Mucosa of descending colon (tissue), 3 donors: ENCODE results near the gene SUGP1. TPM values are rescaled to one million over a fixed set of nuclear protein-coding genes. Genes with fewer than 3 reads are reported as not detected.

Experiments
- ATAC-seq: fragments of 200-7000 bp; cut with Tn5 transposase; one replicate; pipeline ENCODE4 v1.9.1; 2020; ENCODE audit warnings: mild to moderate bottlenecking, moderate library complexity
- DNase-seq, 3 donors: peaks; one replicate each; pipeline ENCODE4 v3.0.0-alpha.2; 2020
- H3K36me3 ChIP-seq: fragments of 200-600 bp; one replicate; pipeline ENCODE4 v1.8.0; 2021; ENCODE audit warnings: low read depth, mild to moderate bottlenecking
- H3K4me1 ChIP-seq: fragments of 200-600 bp; one replicate; pipeline ENCODE4 v1.8.0; 2021; ENCODE audit warnings: low read depth, mild to moderate bottlenecking
- H3K4me3 ChIP-seq: fragments of 200-600 bp; one replicate; pipeline ENCODE4 v1.8.0; 2021; ENCODE audit warnings: mild to moderate bottlenecking
- H3K9me3 ChIP-seq: fragments of 200-600 bp; one replicate; pipeline ENCODE4 v1.8.0; 2021; ENCODE audit warnings: mild to moderate bottlenecking
- intact Hi-C, 2 donors: fragments of 100-400 bp; cut with DNase I in 1 of 2; cut with micrococcal nuclease in 1 of 2; formaldehyde crosslinking; loops; one replicate each; pipeline versions ENCODE4 v1.11.0 to v1.11.1; 2022; cut with DNase I, micrococcal nuclease
- total RNA-seq, 3 donors: library from RNA; stranded (reverse); fragmentation: NEBNext Ultra II Directional in 2 of 3; extraction: Animal tissue kit (Norgen Biotek cat#: 25700) in 2 of 3; gene quantifications; one replicate each; pipeline versions ENCODE4 v1.2.1 to v1.2.4, GENCODE V29; 2021 to 2023
- TF ChIP-seq, protein P1 (sequence below): fragments of 200-600 bp; IDR thresholded peaks from one replicate; pipeline ENCODE4 v1.8.0; 2022; ENCODE audit warnings: antibody characterized with exemption, mild to moderate bottlenecking
- donor health status: DM: no; HTN: no; CAD: no; lungs with moderate emphysema.
- donor health status: DM: no; HTN: no; CAD: no.
- donor health status: DM: no; HTN: yes; CAD: no.

SUGP1 gene
- total RNA-seq, 3 donors from 2014 or later: 41.0 to 46.7 (median 45.9) TPM

DNA sequence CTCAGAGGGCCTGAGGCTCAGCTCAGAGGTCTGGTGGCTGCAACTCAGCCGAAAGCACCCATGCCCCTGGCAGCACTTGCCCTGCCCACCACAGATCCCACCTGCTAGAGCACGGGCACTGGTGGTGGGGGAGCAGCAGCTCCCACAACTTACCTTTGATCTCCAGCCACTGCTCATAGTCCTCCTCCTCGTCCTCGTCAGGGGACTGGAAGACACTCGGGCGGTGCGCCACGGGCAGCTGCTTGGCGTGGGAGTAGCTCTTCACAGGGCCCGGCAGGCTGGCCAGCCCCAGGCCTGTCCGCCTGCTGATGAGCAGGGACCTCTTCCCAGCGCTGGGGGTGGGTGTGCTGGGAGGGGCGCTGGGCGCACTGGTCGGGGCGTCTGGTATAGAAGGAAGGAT lies 14.6 kb downstream of the SUGP1 start:
- no peak for ATAC-seq
- DNase-seq: no peak
- intact Hi-C loops: no loop called here
- TF ChIP-seq, protein P1, sequence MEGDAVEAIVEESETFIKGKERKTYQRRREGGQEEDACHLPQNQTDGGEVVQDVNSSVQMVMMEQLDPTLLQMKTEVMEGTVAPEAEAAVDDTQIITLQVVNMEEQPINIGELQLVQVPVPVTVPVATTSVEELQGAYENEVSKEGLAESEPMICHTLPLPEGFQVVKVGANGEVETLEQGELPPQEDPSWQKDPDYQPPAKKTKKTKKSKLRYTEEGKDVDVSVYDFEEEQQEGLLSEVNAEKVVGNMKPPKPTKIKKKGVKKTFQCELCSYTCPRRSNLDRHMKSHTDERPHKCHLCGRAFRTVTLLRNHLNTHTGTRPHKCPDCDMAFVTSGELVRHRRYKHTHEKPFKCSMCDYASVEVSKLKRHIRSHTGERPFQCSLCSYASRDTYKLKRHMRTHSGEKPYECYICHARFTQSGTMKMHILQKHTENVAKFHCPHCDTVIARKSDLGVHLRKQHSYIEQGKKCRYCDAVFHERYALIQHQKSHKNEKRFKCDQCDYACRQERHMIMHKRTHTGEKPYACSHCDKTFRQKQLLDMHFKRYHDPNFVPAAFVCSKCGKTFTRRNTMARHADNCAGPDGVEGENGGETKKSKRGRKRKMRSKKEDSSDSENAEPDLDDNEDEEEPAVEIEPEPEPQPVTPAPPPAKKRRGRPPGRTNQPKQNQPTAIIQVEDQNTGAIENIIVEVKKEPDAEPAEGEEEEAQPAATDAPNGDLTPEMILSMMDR: no peak
- peaks cover 4% of the 10 kb centered on the region for H3K36me3 ChIP-seq
- H3K9me3 ChIP-seq: no peaks in the 10 kb centered on the region
- H3K4me3 ChIP-seq: no peak overlapping the region
- no peaks in the 10 kb centered on the region for H3K4me1 ChIP-seq

DNA sequence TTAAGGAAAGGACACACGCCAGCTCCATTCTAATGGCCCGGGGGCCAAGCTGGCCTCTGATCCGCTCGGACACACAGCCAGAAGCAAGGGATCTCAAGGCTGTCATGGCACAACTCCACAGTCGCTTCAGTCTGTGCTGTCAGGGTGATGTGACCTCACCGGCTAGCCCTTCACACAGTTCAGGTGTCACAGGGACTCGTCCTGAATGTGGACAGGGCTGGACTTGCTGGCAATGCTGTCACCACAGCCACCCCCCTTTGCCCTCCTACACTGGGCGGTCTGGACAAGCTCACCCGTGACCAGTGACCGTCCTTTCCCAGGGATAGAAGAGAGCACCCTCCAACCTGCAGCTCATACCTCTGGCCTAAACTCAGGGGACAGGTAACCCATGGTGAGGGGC lies 15.2 kb downstream of the SUGP1 start:
- TF ChIP-seq, protein P1: no peak
- H3K36me3 ChIP-seq: peaks cover 4% of the 10 kb centered on the region

DNA sequence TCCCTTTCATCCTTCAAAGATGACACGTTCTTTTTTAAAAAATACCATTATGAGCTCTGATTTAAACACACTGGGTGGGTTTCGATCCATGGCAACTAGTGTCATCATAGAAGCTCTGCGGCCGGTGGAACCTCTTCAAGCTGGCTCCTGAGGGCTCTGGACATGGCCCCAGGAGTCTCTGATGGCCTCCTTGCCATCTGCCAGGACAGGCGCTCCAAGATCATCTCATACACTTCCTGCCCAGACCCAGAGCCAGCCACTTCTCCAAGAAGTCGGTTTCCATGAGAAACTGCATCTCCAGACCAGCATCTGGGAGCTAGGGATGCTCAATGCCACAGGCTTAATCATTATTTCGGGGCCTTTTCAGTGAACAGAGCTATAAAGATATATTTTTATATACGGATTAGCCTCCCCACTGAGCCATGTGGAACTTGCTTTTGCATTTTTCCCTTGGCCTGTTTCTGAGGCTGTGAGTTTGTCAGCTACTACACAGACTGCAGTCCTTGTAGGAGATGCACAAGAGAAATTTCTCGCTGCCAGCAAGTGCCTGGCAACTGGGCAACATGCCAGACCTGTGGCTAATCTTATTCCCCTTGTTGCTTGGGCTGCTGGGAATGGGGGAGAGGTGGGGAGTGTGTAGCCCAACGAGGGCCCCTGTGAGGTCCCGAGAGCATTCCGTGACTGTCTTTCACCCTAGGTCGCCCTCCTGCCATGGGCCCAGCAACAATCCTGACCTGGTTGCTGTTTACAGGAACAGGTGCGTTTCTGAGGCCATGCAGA lies 15.9 kb downstream of the SUGP1 start:
- Histone ChIP-seq H3K9me3 (no peaks in the 10 kb centered on the region), H3K4me3 (no peak overlapping the region), H3K36me3 (peaks cover 4% of the 10 kb centered on the region), H3K4me1 (no peaks in the 10 kb centered on the region)
- no peak for DNase-seq
- TF ChIP-seq, protein P1: no peak
- no peak for ATAC-seq
- intact Hi-C loops: no loop called here

More for the DNA sequence above, 15.2 kb downstream of the SUGP1 start:
- DNase-seq (no peak), ATAC-seq (no peak)
- intact Hi-C loops: no loop called here
- Histone ChIP-seq H3K9me3 (no peaks in the 10 kb centered on the region), H3K4me3 (no peak overlapping the region), H3K4me1 (no peaks in the 10 kb centered on the region)

DNA sequence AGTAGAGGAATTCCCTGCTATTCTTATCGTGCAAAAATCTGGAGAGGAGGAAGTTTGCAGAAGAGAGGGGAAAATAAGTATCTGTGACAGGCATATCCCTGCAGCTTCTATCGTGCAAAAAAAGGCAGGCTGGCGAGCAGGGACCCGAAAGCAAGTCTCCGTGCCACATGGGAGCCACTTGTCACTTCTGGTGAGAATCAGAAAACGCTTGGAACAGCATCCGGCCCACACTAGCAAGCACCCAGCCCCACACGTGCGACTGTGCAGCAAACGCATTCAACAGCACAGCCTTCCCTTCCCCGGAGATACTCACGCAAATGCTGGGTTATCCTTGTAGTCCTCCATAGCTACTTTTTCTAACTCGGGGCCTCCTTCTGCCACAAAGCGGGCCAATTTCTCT lies 16.9 kb downstream of the SUGP1 start:
- intact Hi-C loops: no loop called here
- peaks cover 3% of the 10 kb centered on the region for H3K36me3 ChIP-seq
- DNase-seq (no peak), ATAC-seq (no peak)
- H3K9me3 ChIP-seq: no peaks in the 10 kb centered on the region
- TF ChIP-seq, protein P1: no peak
- H3K4me3 ChIP-seq: no peak overlapping the region
- no peaks in the 10 kb centered on the region for H3K4me1 ChIP-seq

DNA sequence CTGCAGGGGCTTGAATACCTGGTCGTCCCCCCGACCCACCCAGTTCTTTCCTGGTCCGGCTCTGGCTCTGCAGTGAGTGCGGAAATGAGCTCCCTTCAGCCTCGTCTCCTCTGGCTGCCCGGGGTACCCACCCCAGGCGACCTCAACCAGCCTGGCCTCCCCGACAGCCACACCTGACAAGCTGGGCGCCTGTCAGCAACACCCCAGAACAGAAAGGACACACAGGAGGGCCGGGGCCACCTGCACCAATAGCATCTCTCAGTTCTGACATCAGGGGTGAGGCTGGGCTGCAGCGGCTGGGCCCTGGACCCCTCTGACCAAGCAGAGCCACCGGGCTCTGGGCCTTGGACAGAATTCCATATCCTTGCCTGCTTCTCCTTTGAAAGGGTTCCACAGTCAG lies 19.7 kb downstream of the SUGP1 start:
- no peaks in the 10 kb centered on the region for H3K36me3 ChIP-seq
- DNase-seq: no peak
- H3K4me1 ChIP-seq: no peaks in the 10 kb centered on the region
- intact Hi-C loops: no loop called here
- H3K4me3 ChIP-seq: no peak overlapping the region
- TF ChIP-seq, protein P1: no peak
- no peaks in the 10 kb centered on the region for H3K9me3 ChIP-seq
- ATAC-seq: no peak
